ENCODE data around the gene APOA5.
"Not testable (repeated sequence)": the region's sequence is repeated elsewhere in the genome, so short reads cannot be mapped to it uniquely, and the experiment has no call there.

Gene APOA5

DNA sequence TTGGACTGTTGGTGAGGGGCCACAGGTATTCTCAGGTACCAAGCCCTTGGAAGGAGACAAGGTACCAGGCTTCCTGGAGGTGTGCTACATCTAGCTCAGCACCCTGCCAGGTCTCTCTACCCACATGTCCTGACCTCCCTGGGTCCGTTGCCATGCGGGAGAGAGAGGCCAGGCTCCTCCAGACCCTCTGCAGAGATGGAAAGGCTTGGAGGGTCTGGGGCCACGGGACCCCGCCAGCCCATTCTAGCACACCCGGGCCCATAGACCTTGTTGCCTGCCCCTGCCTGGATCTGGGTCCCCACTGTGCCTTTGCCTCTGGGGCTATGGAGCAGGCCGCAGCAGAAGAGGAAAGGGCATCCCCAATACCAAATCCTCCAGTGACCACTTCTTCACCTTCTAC, 35.8 kb upstream of the APOA5 start:
- no peak for DNase-seq

- DNase-seq = no peak
Measured at GRCh38 chr11:116826751-116827431, 35.2 kb upstream of the APOA5 start.

GRCh38 chr11:116825854-116826750, 34.4 kb upstream of the APOA5 start:
- DNase-seq = no peak

DNA sequence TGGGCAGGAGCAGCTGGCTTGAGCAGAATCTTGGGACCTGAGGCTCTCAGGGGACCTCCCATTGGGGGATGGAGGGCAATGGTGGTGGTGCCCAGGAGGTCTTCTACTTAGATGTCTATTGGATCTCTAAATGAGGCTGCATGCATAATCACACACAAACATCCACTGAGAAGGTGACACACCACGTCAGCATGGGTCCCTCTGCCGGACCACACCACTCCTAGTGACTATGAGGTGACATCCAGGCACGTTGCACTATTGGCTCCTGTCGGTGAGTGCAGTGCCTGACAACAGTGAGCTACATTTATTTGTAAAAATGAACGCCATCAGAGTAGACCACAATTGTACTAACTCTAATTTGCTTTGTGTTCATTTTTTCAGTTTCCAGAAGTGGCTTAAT, 33.8 kb upstream of the APOA5 start:
- DNase-seq = no peak

DNA sequence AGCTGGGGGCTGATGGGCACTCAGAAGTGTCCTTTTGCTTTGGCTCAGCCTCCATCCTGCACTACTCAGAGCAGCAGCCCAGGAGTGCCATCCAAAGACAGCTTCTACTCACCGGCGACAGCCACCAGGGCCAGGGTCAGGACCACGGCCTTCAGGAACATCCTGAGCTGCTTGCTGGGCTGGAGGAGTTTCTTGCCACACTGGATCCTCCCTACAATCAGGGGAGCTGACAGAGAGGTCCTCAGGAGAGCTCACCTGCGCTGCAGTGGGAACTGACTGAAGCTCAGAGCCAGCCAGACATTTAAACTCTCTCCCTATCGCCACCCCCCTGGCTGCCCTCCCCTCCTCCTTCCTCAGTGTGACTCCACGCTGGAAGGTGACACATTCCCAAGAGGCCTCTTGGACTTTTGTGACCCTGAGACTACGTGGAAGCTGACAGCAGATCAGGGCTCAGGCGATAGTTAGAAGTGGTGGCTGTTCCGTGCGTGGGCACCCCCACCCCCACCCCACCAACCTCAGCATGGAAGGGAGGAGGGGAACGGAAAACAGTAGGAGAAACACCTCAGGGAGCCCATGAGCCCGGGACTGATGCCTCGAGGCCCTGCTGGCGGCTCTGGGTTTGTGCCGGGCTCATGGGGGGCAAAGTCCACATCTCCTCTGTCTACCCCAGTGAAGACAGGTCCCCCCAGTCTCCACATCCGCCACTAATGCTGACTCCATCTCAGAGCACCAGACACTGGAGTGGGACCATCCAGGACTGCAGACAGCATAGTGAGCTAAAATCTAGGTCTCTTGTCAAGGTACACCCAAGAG, 31.6 kb upstream of the APOA5 start, which contains the start of gene APOA4:
APOA4 (minus strand) TSS at position 274 of the 813 bp plus-strand sequence; CDS start at position 161, 113 bp downstream.
- DNase-seq = no peak

GRCh38 chr11:116822575-116822974, 30.9 kb upstream of the APOA5 start:
- DNase-seq = no peak

- no peak for DNase-seq
Measured at GRCh38 chr11:116821050-116821918, 29.6 kb upstream of the APOA5 start.

DNA sequence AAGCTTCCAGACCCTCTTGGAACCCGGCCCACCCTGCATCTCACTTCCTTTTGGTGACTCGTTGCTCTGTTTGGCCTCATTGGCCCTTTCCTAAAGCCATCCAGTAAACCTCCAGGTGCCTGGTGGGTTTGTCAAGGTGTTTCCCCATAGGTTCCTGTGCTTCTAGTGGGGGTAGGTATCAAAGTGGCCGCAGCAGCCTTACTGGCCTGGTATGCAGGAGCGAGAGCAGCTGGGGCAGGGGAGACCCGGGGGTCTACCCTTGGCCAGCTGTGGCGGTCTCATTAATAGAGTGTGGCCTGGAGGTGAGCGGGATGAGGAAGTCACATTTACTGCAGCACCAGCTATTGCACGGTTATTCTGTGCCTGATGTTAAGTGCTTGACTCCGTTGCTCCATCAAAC, 27.4 kb upstream of the APOA5 start:
- no peak for DNase-seq

DNA sequence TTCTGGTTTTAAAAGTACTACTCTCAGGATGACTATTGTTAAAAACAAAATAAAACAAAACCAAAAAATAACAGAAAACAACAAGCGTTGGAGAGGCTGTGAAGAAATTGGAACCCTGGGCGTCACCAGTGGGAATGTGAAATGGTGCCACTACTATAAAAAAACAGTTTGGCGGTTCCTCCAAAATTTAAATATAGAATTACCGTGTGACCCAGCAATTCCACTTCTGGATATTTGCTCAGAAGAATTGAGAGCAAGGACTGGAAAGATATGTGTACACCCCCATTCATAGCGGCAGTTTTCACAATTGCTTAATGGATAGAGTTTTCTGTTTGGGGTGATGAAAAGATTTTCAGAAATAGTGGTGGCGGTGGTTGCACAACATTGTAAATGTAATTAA, 22.8 kb upstream of the APOA5 start:
- no peak for DNase-seq

DNA sequence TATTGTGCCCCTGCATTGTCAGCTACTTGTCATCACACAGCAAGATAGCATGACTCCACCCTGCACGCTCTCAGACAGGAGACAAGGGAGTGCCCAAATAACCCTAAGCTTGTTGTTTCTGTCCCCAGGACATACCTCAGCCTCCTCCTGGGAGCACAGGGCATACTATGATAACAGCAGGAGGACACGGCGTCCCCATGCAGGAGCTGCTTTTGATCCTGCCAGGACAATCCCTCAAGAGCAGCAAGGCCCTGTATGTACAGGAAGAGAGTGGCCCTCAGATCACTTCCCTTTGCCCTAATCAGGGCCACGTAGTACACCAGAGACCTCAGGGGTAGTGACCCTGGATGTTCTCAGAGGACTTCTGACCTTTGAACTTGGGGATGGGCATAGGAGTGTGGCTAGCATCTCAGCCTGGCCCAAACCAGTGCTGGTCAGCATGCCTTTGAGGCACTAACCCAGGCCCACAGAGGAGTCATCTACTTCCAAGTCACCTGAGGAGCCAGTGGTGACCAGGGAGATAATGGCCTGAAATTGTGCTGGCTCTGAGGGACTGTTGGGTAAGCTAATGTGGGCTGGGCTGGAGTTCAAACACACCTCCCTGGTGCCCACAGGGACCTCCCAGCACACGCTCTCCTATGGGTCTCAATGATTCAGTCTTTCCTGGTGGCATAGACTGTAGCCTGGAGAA, 22.2 kb upstream of the APOA5 start:
- DNase-seq = no peak

DNA sequence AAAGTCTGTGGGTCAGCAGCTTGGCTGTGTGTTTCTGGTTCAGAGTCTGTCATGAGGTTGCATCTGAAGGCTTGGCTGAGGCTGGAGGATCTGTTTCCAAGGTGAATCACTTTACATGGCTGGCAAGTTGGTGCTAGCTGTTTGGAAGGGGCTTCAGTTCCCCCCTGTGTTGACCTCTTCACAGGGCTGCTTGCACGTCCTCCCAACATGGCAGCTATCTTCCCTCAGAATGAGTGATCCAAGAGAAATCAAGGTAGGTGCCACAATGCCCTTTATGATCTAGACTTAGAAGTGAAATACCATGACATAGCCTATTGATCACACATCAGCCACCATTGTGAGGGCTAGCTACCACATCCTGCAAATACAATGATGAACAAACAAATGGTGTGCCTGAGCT, 21.5 kb upstream of the APOA5 start:
- no peak for DNase-seq

DNA sequence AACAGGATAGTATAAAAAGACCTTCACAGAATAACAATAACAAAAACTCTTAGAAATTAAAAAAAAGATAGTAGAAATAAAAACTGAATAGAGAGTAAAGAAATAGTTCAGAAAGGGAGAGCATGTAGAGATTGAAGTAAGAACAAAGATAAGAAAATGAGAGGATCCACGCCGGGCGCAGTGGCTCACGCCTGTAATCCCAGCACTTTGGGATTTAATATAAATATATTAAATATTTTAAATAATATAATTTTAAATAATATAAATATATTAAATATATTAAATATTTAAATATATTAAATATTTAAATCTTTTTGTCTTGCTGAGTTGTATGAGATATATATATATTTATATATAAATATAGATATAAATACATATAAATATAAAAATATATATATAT, 20.4 kb upstream of the APOA5 start:
- no peak for DNase-seq

DNA sequence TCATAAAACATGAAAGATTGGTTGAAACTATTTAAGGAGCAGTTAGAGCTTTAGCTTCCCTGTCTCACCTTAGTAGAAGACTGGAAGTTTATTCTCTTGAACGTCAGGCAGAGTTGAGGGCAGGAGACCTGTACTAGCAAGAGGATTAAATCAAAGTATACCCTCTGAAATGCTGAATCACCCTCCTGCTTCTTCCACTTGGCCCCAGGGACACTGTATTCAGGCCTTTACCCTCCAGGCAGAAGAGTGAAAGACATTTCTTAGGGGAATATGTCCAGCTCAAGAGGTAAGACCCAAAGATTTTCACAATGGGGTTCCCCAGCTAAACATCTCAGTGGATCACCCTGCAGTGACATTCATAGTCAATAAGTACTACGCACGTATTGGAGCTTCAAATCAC, 19.5 kb upstream of the APOA5 start:
- DNase-seq = no peak

DNA sequence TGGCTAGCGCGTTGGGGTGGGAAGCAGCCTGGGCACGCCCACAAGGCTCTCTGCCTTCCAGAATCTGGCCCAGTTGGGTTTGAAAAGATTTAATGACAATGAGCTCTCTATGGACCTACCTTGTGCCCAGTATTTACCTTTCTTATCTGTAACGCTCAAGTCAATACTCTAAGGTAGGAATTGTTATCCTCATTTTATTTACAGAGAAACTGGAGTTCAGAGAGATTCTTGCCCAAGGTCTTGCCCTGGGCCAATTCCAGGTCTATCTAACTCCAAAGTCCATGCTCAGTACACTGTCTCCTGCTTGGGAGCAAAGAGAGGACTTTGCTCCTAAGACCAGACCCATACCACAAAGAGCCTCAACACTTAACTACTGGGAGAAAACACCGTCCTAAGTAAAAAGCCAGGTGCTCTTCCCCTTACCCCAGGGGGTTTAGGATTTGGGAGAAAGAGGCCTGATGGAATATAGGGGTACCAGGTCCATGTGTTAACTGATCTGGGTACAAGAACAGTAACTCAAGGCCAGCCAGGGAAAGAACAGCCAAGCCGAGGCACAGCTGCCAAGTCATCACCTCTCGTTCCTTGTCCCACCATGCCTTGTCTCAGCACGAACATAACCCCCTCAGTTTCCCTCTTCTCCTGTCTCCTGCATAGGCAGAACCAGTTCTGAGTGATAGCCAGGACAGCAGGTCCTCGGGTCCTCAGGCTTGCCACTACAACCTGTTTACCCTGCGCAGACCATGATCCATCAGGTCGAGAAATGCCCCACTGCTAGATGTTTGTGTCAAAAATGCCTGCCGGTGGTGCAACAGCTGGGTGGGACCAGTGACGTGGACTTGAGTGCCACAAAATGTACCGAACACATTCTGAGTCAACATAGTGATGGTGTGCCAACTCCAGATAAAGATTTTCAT, 16.8 kb upstream of the APOA5 start:
- DNase-seq = no peak

DNA sequence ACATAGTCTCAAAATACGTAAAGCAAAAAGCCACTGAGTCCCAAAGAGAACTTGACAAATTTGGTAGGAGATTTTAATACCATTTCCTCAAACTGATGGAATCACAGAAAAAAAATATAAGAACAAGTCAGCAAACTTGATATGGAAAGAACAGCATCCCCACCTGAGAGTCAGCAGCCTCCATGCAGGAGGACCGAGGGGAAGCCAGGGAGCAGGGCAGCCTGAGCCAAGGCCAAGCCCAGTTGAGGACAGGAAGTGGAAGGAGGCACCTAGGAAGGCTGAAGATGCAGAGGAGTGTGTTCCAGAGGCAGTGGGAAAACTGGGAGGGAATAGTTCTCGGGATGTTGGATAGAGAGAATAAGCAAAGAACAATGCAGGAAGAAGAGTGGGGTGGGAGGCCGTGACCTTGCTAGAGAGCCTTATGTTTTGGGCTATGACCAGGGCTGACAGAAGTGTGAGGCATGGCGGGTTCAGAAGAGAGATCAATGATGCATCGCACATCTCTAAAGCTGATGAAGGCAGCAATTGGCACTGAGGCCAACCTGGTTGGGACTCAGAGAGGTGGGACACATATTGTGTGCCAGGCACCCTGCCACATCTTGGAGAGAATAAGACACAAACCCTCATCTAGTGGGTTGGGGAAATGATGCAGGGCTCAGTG, 16.1 kb upstream of the APOA5 start:
- no peak for DNase-seq

DNA sequence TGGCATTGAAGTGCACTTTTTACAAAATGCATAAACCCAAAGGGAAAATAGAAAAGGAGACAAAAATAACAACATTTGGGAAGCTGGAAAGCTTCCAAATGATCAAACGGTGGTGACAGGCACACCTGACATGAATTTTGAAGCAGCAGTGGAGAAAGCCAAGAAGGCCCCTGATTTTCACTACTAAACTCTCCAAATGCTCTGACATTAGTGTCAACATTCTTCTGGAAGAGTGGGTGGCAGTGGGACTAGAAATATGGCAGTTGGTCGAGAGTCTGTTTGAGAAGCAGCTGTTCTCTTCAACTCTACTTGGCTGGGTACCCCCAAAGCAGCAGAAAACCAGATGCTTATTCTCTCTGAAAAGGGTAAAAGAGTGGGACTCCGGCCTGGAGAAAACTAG, 12.3 kb upstream of the APOA5 start:
- no peak for DNase-seq

DNA sequence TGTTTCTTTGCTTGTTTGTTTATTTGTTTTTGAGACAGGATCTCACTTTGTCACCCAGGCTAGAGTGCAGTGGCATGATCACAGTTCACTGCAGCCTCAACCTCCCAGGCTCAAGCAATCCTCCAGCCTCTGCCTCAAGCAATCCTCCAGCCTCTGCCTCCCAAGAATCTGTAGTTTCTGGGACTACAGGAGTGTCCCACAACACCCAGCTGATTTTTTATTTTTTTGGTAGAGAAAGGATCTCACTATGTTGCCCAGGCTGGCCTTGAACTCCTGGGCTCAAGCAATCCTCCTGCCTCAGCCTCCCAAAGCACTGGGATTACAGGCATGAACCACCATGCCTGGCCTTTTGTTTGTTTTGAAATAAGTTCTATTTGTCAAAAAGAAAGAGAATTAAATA, 10.0 kb upstream of the APOA5 start:
- DNase-seq = not testable (repeated sequence)

DNA sequence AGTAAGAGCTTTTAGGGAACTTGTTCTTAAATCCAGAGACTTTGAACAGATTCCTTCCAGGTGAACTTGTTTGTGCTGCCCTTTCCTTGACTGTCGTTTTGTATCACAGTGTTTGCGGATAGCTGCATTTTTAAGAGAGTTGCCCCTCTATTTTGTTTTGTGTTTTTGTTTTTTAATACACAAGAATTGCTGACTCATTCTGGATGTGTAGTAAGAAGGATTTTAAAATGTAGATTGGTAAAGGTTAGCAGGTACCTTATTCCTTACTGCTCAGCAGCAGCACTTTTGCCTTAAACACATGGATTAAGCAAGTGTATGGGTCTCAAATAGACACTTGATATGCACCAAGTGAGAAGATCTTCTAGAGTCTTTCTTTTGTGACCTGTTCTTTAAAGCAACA, 8.9 kb upstream of the APOA5 start:
- no peak for DNase-seq

DNA sequence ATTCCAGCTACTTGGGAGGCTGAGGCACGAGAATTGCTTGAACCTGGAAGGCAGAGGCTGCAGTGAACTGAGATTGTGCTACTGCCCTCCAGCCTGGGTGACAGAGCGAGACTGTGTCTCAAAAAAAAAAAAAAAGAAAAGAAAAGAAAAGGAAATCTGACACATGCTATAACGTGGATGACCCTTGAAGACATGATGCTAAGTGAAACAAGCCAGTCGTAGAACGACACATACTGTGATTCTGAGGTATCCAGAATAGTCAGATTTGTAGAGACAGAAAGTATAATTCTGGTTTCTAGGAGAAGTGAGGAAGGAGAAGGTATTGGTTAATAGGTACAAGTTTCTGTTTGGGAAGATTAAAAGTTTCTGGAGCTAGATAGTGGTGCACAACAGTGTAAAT, 6.7 kb upstream of the APOA5 start:
- no peak for DNase-seq

DNA sequence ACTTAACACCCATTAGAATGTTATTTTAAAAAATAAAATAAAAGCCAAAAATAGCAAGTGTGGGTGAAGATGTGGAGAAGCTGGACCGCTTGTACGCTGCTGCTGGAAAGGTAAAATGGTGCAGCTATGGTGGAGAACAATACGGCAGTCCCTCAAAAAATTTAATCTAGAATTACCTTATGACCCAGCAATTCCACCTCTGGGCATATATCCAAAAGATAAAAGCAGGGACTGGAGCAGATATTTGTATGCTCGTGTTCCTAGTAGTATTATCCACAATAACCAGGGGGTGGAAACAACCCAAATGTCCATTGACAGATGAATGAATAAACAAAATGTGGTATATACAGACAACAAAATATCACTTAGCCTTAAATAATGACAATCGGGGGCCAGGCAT, 6.1 kb upstream of the APOA5 start:
- DNase-seq = no peak

All from Kasumi-1 (cell line).